Lower leg skin (tissue), 3 donors: ENCODE data around the gene P3H4.

Experiments used
- POLR2A ChIP-seq, 2 donors: fragments of 450-650 bp; IDR thresholded peaks; one replicate each; pipeline ENCODE4 v1.6.1; 2016 to 2017; ENCODE audit warnings: antibody characterized with exemption in 2 of 2, mild to moderate bottlenecking in 1 of 2, moderate library complexity in 1 of 2
- TF ChIP-seq, protein P1 (sequence below), 3 donors: fragments of 450-650 bp; IDR thresholded peaks; one replicate each; pipeline ENCODE4 v1.5.1; 2016; ENCODE audit warnings: antibody characterized with exemption in 3 of 3, mild to moderate bottlenecking in 3 of 3, moderate library complexity in 2 of 3

DNA sequence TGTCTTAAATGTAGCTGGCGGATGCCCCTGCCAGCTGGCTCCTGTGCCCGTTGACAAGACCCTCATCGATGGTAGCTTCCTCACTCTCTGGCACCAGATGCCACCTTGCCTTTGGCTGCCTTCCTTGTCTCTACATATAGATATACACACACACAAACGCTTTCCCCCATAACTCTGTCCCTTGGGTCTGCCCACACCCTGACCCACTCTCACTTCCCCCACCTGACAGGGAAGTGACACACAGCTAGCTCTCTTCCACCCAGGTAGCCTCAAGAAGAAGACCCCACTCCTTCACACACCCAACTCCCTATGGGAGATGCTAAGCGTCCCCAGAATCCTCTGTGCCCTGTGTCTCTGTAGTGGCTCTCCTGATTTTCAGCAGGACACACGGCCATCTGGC is 50.9 kb downstream of the P3H4 start:
- TF ChIP-seq, protein P1, sequence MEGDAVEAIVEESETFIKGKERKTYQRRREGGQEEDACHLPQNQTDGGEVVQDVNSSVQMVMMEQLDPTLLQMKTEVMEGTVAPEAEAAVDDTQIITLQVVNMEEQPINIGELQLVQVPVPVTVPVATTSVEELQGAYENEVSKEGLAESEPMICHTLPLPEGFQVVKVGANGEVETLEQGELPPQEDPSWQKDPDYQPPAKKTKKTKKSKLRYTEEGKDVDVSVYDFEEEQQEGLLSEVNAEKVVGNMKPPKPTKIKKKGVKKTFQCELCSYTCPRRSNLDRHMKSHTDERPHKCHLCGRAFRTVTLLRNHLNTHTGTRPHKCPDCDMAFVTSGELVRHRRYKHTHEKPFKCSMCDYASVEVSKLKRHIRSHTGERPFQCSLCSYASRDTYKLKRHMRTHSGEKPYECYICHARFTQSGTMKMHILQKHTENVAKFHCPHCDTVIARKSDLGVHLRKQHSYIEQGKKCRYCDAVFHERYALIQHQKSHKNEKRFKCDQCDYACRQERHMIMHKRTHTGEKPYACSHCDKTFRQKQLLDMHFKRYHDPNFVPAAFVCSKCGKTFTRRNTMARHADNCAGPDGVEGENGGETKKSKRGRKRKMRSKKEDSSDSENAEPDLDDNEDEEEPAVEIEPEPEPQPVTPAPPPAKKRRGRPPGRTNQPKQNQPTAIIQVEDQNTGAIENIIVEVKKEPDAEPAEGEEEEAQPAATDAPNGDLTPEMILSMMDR (IDR thresholded peaks at IDR 0.05) = no peak
- TF ChIP-seq POLR2A (IDR thresholded peaks at IDR 0.05) = no peak
